Activated T-helper 1 cell treated with Interleukin-2 at 50 U/mL for 16 hours (primary cell): ENCODE results near the gene APBA2.

Source experiments
- DNase-seq: peaks from one replicate; pipeline ENCODE4 v3.0.0-alpha.2; 2020; ENCODE audit warnings: low read depth

APBA2 gene

DNA sequence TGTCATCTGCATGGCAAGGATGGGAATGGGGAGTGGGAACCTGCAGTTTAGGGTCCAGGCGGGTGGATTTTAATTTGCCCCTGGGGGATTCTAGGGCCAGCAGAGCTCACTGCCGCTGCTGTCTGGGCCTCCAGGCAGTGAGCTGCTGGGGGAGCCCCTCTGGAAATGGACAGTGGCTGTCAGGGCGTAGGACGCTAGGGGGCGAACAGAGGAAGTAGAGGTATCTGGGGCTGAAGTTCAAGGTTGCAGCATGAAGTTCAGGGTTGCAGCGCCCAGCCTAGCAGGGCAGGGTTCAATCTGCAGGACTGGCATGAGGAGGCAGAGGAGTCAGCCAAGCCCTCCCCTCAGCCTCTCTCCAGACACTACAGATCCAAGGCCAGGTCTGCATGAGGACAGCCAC is 49.5 kb downstream of the APBA2 start:
- no peak for DNase-seq

GRCh38 chr15:28936081-28936480 is 50.3 kb downstream of the APBA2 start:
- DNase-seq, result no peak

- no peak for DNase-seq
These were observed 50.7 kb downstream of the APBA2 start for GRCh38 chr15:28936481-28936881.

GRCh38 chr15:28937271-28937670 is 51.5 kb downstream of the APBA2 start:
- DNase-seq, result no peak

DNA sequence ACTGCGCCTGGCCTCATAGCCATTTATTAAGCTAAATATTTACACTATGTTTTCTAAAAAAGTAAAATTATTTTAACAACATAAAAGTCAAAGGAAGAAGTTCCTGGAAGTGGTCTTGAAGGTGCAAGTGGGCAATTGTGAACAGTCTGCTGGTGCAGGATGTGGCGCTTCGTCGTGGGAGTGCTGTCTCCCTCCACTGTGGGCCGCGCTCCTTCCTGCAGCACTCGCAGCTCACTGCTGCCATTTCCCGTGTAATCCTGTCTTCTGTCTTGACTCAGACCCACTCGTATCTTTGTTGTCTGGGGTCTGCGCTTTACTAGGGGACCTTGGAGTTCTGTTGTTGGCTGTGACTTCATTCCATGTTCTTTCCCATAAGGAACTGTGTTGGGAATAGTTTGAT is 56.3 kb downstream of the APBA2 start:
- DNase-seq, result peak; percentile 27

GRCh38 chr15:28942571-28942970 is 56.8 kb downstream of the APBA2 start:
- no peak for DNase-seq

DNA sequence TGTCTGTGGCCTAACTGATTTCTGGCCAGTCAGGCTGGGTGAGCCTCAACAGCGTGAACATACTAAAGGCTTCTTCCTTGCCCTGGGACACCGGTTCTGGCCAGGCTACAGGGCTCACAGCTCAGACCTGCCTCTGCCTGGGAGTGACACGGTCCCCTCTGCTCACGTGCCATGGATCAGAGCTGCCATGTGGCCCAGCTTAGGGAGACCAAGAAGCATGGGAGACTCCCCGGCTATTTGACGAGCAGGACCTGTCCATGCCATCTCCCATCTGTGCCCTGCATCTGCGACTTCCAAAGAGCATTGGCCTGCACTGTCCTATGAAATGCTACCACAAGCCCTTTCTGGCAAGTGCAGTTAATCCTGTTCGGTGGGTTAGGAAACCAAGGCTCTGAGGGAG is 57.4 kb downstream of the APBA2 start:
- no peak for DNase-seq

GRCh38 chr15:28943611-28944230 is 57.9 kb downstream of the APBA2 start:
- DNase-seq, result no peak

- DNase-seq, result no peak
These were observed 58.5 kb downstream of the APBA2 start for GRCh38 chr15:28944286-28944685.

- no peak for DNase-seq
These were observed 59.0 kb downstream of the APBA2 start for GRCh38 chr15:28944696-28945300.

GRCh38 chr15:28945626-28946230 is 60.0 kb downstream of the APBA2 start:
- DNase-seq, result no peak

- DNase-seq, result no peak
These were observed 61.0 kb downstream of the APBA2 start for GRCh38 chr15:28946803-28947202.

GRCh38 chr15:28947221-28947674 is 61.5 kb downstream of the APBA2 start:
- DNase-seq, result no peak

DNA sequence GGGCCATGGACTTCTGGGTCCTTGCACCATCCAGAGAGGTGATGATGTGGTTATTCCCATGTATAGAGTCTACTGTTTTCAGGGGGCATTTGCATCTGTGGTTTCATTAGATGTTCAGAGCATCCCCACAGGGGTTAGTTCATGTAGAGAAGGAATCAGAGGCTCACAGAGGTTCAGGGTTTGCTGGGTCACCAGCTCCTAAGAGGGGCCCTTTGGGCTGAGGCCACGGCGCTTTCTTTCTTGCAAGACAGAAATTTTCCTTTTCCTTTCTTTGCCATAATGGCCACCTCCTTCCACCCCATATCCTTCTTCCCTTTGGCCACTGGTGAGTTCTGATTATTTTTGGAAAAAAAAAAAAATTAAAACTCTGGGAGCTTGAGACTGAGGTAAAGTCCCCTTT is 62.3 kb downstream of the APBA2 start:
- no peak for DNase-seq

GRCh38 chr15:28950916-28951315 is 65.1 kb downstream of the APBA2 start:
- DNase-seq, result no peak

- DNase-seq, result no peak
These were observed 67.1 kb downstream of the APBA2 start for GRCh38 chr15:28952666-28953491.

DNA sequence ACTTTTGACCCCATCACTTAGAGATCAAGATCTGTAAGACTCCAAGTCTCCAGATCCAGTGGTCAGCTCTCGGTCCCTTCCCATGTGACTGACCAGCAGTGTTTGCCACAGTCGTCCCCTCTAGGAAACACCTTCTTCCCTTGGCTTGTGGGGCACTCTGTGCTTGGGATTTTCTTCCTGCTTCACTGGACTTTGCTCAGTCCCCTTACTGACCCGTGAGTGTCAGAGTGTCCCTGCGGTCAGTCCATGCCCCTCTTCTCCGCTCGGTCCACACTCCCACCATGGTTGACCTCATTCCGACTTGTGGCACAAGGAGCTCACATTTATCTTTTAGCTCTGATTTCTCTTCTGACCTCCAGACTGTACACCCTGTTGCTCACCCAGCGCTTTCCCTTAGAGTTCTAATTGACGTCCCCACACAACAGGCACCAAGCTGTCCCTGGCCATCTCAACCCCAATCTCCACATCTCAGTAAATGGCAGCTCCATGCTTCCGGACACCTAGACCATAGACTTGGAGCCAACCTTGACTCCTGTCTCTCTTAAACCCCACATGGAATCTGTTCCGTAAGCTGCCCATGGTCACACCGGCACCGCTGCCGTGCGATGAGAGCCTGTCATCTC is 67.9 kb downstream of the APBA2 start:
- DNase-seq, result no peak

DNA sequence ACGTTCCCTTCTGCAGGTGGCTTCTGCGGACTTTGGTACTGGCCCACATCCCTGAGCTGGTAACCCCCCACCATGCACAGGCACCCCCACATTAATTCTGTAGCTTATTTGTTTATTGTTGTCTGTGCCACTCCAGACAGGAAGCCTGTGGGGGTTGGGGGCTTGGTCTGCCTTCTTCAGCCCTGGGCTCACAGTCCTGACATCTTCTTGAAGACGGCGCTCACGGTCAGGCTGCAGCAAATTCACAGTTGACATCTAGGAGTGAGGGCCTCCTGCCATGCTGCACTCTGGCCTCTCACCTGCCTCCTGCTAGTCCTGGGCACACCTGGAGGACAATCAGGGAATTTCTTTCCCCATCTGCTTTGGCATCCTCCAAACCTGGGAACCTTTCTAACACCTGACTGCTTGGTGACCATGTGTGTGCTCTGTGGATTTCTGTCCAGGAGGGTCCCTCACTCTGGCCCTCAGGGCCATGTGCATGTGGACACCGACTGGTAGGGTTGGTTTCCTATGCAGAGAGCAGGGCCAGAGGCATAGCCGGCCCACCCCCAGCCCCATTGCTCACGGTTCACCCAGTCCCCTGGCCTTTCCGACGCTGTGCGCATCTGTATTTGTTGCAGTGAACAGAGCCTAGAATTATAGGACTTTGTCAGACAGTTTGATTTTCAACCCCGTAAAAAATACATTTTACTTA is 68.8 kb downstream of the APBA2 start:
- no peak for DNase-seq

- no peak for DNase-seq
These were observed 69.6 kb downstream of the APBA2 start for GRCh38 chr15:28955160-28955992.

DNA sequence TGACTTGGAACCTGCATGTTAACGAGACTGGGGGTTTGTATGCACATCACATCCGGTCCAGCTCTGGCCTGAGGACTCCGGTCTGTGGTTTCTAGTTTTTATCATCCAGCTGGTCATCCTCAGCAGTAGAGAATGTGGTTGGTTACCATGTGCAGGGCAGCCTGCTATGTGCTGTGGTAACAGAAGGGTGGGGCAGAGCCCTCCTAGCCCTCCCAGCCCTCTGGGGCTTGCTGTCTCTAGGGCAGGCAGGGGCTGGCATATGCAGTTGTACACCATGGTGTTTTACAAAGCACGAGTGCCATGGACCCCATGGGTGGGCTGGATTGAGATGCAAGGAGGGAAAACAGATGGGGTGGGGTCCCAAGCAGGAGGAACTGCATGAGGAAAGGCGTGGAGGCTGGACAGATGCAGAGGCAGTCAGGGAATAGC is 70.2 kb downstream of the APBA2 start:
- no peak for DNase-seq

DNA sequence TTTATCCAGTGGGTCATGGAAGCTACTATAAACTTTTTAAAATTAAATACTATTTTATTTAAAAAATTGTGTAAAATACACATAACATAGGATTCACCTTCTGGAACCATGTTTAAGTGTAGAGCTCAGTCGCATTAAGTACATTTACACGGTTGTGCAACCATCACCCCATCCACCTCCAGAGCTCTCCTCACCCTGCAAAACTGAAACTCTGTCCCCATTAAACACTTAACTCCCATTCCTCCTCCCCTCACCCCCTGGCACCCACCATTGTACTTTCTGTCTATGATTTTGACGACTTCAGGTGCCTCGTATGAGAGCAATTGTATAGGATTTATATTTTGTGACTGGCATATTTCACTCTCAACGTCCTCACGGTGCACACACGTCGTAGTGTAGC is 70.7 kb downstream of the APBA2 start:
- DNase-seq, result no peak
